MCF 10A (cell line): Measurements from ENCODE around the gene SOS1. TPM values are rescaled to one million over a fixed set of nuclear protein-coding genes. Genes with fewer than 3 reads are reported as not detected.

Experiments used
- BruUV-seq: library from RNA; stranded (reverse); fragments of 400-500 nt; replicated peaks from 2 replicates; lab custom pipeline; 2021; lab: Mats Ljungman, UMichigan
- CTCF ChIA-PET: fragments of 300-600 bp; sonication (Branson Sonifier 250); formaldehyde crosslinking; extraction: SDS; loops from one replicate; lab custom pipeline; 2021; ENCODE audit warnings: antibody characterized with exemption, inconsistent platforms; lab: Yijun Ruan, JAX
- POLR2A ChIA-PET: fragments of 300-600, 350-650 bp; sonication (Branson Sonifier 250); formaldehyde crosslinking; extraction: SDS; loops from one replicate; lab custom pipeline; 2020; ENCODE audit warnings: antibody characterized with exemption, inconsistent platforms; lab: Yijun Ruan, JAX
- DNase-seq: peaks from one replicate; pipeline ENCODE4 v3.0.0-alpha.2; 2018; ENCODE audit not compliant: unreplicated experiment
- H3K27ac Mint-ChIP-seq: one replicate; pipeline ENCODE4 v1.8.0; 2022; ENCODE audit warnings: mild to moderate bottlenecking, low read depth, mixed read lengths; ENCODE audit not compliant: unreplicated experiment
- H3K27me3 Mint-ChIP-seq: one replicate; pipeline ENCODE4 v1.8.0; 2022; ENCODE audit warnings: mixed read lengths; ENCODE audit not compliant: insufficient read depth, unreplicated experiment
- H3K36me3 Mint-ChIP-seq: one replicate; pipeline ENCODE4 v1.8.0; 2022; ENCODE audit warnings: mild to moderate bottlenecking, moderate library complexity, mixed read lengths; ENCODE audit not compliant: insufficient read depth, unreplicated experiment
- H3K4me1 Mint-ChIP-seq: one replicate; pipeline ENCODE4 v1.8.0; 2022; ENCODE audit warnings: mixed read lengths; ENCODE audit not compliant: insufficient read depth, unreplicated experiment
- H3K4me3 Mint-ChIP-seq: one replicate; pipeline ENCODE4 v1.8.0; 2022; ENCODE audit warnings: mild to moderate bottlenecking, moderate library complexity, mixed read lengths; ENCODE audit not compliant: unreplicated experiment
- H3K9me3 Mint-ChIP-seq: one replicate; pipeline ENCODE4 v1.8.0; 2022; ENCODE audit warnings: mixed read lengths; ENCODE audit not compliant: unreplicated experiment
- intact Hi-C: fragments of 100-400 bp; cut with micrococcal nuclease; formaldehyde crosslinking; loops from 2 replicates; pipeline ENCODE4 v1.14.1; 2022
- total RNA-seq: library from RNA; stranded (reverse); gene quantifications from 2 replicates; pipeline ENCODE4 v1.2.3, GENCODE V29; 2022
- TF ChIP-seq, protein P1 (sequence below): fragments of 200-600 bp; IDR thresholded peaks from one replicate; pipeline ENCODE4 v1.8.0; 2022; ENCODE audit warnings: antibody characterized with exemption, mild to moderate bottlenecking; ENCODE audit not compliant: unreplicated experiment

Gene SOS1
- total RNA-seq, 1 experiment from 2014 or later = 18.5 TPM

GRCh38 chr2:39124746-39125057 lies 3.9 kb upstream of the SOS1 start:
- ChIA-PET POLR2A (interaction anchor here (0.7 to 2.7 kb wide), 22 partner anchors 8 to 930 kb away, joined by 3 to 21 read pairs (median 5); partner anchors contain the start of genes DHX57, MORN2 and SRSF7), CTCF (interaction anchor here (0.5 to 2.2 kb wide), 13 partner anchors 8 to 218 kb away, joined by 3 to 14 read pairs (median 4); no protein-coding TSS in a partner anchor)
- BruUV-seq = no TSS peak
- peak overlapping the region; percentile 96 for H3K27ac Mint-ChIP-seq
- no peaks in the 10 kb centered on the region for H3K36me3 Mint-ChIP-seq
- TF ChIP-seq, protein P1, sequence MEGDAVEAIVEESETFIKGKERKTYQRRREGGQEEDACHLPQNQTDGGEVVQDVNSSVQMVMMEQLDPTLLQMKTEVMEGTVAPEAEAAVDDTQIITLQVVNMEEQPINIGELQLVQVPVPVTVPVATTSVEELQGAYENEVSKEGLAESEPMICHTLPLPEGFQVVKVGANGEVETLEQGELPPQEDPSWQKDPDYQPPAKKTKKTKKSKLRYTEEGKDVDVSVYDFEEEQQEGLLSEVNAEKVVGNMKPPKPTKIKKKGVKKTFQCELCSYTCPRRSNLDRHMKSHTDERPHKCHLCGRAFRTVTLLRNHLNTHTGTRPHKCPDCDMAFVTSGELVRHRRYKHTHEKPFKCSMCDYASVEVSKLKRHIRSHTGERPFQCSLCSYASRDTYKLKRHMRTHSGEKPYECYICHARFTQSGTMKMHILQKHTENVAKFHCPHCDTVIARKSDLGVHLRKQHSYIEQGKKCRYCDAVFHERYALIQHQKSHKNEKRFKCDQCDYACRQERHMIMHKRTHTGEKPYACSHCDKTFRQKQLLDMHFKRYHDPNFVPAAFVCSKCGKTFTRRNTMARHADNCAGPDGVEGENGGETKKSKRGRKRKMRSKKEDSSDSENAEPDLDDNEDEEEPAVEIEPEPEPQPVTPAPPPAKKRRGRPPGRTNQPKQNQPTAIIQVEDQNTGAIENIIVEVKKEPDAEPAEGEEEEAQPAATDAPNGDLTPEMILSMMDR = no peak
- no peak for DNase-seq
- H3K4me3 Mint-ChIP-seq = peak overlapping the region; percentile 98
- intact Hi-C loops = loop anchor here (2.0 kb wide), 1 partner anchor 66 kb away; no protein-coding TSS in a partner anchor
- H3K4me1 Mint-ChIP-seq = peaks cover 26% of the 10 kb centered on the region
- H3K9me3 Mint-ChIP-seq = no peaks in the 10 kb centered on the region
- no peaks in the 10 kb centered on the region for H3K27me3 Mint-ChIP-seq

GRCh38 chr2:39124000-39124745 lies 3.3 kb upstream of the SOS1 start:
- peaks cover 27% of the 10 kb centered on the region for H3K4me1 Mint-ChIP-seq
- H3K4me3 Mint-ChIP-seq = peak overlapping the region; percentile 98
- CTCF ChIA-PET = interaction anchor here (0.5 to 2.2 kb wide), 11 partner anchors 8 to 217 kb away, joined by 3 to 14 read pairs (median 4); no protein-coding TSS in a partner anchor
- peaks cover 4% of the 10 kb centered on the region for H3K36me3 Mint-ChIP-seq
- peak overlapping the region; percentile 96 for H3K27ac Mint-ChIP-seq
- TF ChIP-seq, protein P1 = peak; percentile 35
- intact Hi-C loops = loop anchor here (2.0 kb wide), 1 partner anchor 65 kb away; no protein-coding TSS in a partner anchor
- no TSS peak for BruUV-seq
- no peaks in the 10 kb centered on the region for H3K9me3 Mint-ChIP-seq
- DNase-seq = peak; percentile 93
- POLR2A ChIA-PET = interaction anchor here (0.7 to 2.7 kb wide), 22 partner anchors 9 to 930 kb away, joined by 3 to 21 read pairs (median 5); partner anchors contain the start of genes DHX57, MAP4K3, MORN2 and SRSF7
- H3K27me3 Mint-ChIP-seq = no peaks in the 10 kb centered on the region

DNA sequence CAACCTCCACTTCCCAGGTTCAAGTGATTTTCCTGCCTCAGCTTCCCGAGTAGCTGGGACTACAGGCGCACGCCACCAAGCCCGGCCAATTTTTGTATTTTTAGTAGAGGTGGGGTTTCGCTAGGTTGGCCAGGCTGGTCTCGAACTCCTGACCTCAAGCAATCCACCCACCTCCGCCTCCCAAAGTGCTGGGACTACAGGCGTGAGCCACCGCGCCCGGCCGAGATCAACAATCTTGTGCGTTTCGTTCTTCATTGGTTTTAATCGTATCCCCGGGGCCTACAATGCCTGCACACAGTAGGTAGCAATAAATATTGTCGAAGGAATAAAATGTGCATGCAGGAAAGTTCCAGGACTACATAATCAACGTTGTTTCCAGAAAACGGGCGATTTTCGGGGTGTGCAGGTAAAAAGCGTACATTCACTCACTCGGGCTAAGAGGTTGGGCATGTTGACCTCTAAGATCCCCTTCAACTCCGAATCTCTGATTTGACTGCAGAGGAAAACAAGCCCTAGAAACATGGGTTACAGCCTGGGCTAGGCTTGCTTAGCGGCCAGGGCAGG lies 2.7 kb upstream of the SOS1 start:
- intact Hi-C loops = no loop called here
- peak overlapping the region; percentile 98 for H3K4me3 Mint-ChIP-seq
- no peaks in the 10 kb centered on the region for H3K27me3 Mint-ChIP-seq
- ChIA-PET POLR2A (interaction anchor here (0.7 to 2.7 kb wide), 14 partner anchors 11 to 314 kb away, joined by 3 to 21 read pairs (median 10); partner anchors contain the start of genes DHX57, MAP4K3 and MORN2), CTCF (interaction anchor here (1.1 to 2.2 kb wide), 4 partner anchors 55 to 106 kb away, joined by 4 to 14 read pairs (median 8); no protein-coding TSS in a partner anchor)
- no TSS peak for BruUV-seq
- TF ChIP-seq, protein P1 = no peak
- H3K27ac Mint-ChIP-seq = peak overlapping the region; percentile 96
- H3K36me3 Mint-ChIP-seq = peaks cover 5% of the 10 kb centered on the region
- DNase-seq = no peak
- H3K4me1 Mint-ChIP-seq = peaks cover 28% of the 10 kb centered on the region
- no peaks in the 10 kb centered on the region for H3K9me3 Mint-ChIP-seq
